Stimulated activated CD8-positive, alpha-beta memory T cell treated with anti-CD3 and anti-CD28 coated beads, Interleukin-7, amount 100 ng/mL, for 4 hours (primary cell): ENCODE measurements around the gene SLC25A34.

Source experiments
- DNase-seq, 2 donors: peaks; one replicate each; pipeline ENCODE4 v3.0.0-alpha.2; 2020; ENCODE audit warnings: low read depth in 2 of 2

Gene SLC25A34

GRCh38 chr1:15751717-15752116 is 15.7 kb downstream of the SLC25A34 start:
- no peak for DNase-seq

GRCh38 chr1:15753776-15754175 is 17.7 kb downstream of the SLC25A34 start:
- DNase-seq, result no peak

GRCh38 chr1:15755021-15755645 is 19.1 kb downstream of the SLC25A34 start:
- DNase-seq, result no peak

GRCh38 chr1:15755646-15756040 is 19.6 kb downstream of the SLC25A34 start:
- no peak for DNase-seq

GRCh38 chr1:15756143-15757015 is 20.3 kb downstream of the SLC25A34 start:
- DNase-seq, result no peak

GRCh38 chr1:15757016-15757543 is 21.0 kb downstream of the SLC25A34 start:
- DNase-seq, result no peak

- DNase-seq, result no peak
These were observed 21.7 kb downstream of the SLC25A34 start for GRCh38 chr1:15757575-15758342.

GRCh38 chr1:15758343-15758931 is 22.4 kb downstream of the SLC25A34 start, which contains the start of gene FBLIM1:
FBLIM1 (plus strand) TSS chr1:15758795; CDS start chr1:15764984, 6,189 bp downstream.
- no peak for DNase-seq

GRCh38 chr1:15758953-15759661 is 23.0 kb downstream of the SLC25A34 start:
- DNase-seq, result no peak

GRCh38 chr1:15760520-15761211 is 24.6 kb downstream of the SLC25A34 start:
- DNase-seq, result no peak

GRCh38 chr1:15761366-15762128 is 25.5 kb downstream of the SLC25A34 start:
- DNase-seq, result no peak

GRCh38 chr1:15762546-15762945 is 26.5 kb downstream of the SLC25A34 start:
- no peak for DNase-seq

GRCh38 chr1:15764269-15764764 is 28.3 kb downstream of the SLC25A34 start:
- no peak for DNase-seq

- no peak for DNase-seq
These were observed 28.8 kb downstream of the SLC25A34 start for GRCh38 chr1:15764890-15765289.

GRCh38 chr1:15765495-15766194 is 29.6 kb downstream of the SLC25A34 start:
- DNase-seq, result no peak

GRCh38 chr1:15767941-15768340 is 31.9 kb downstream of the SLC25A34 start:
- no peak for DNase-seq

- no peak for DNase-seq
These were observed 32.3 kb downstream of the SLC25A34 start for GRCh38 chr1:15768388-15768787.

GRCh38 chr1:15770313-15770962 is 34.4 kb downstream of the SLC25A34 start:
- DNase-seq, result no peak
